Neuron (in vitro differentiated cells): ENCODE results near the gene ANAPC2.

Experiments
- H2AFZ ChIP-seq: one replicate; pipeline ENCODE4 v1.6.1; 2013; ENCODE audit warnings: low read depth, mild to moderate bottlenecking, inconsistent platforms, low read length, moderate library complexity
- H3K27me3 ChIP-seq: one replicate; pipeline ENCODE4 v1.6.1; 2013; ENCODE audit warnings: low read length; ENCODE audit not compliant: insufficient read depth
- H3K36me3 ChIP-seq: one replicate; pipeline ENCODE4 v1.6.1; 2013; ENCODE audit warnings: low read length; ENCODE audit not compliant: insufficient read depth
- H3K4me1 ChIP-seq: one replicate; pipeline ENCODE4 v1.6.1; 2013; ENCODE audit warnings: low read length; ENCODE audit not compliant: insufficient read depth
- H3K4me3 ChIP-seq: 2 replicates; pipeline ENCODE4 v1.5.1; 2013; ENCODE audit warnings: mild to moderate bottlenecking, low read length, moderate library complexity
- H3K9me3 ChIP-seq: one replicate; pipeline ENCODE4 v1.6.1; 2013; ENCODE audit warnings: low read length

ANAPC2 gene

GRCh38 chr9:137215196-137215986 lies 27.0 kb upstream of the ANAPC2 start:
- Histone ChIP-seq H3K27me3 (no peaks in the 10 kb centered on the region), H3K4me3 (no peak overlapping the region), H3K9me3 (no peaks in the 10 kb centered on the region), H3K36me3 (peaks cover 29% of the 10 kb centered on the region), H2AFZ (no peak overlapping the region), H3K4me1 (no peaks in the 10 kb centered on the region)

GRCh38 chr9:137214620-137215019 lies 26.3 kb upstream of the ANAPC2 start:
- H2AFZ ChIP-seq, result no peak overlapping the region
- H3K4me3 ChIP-seq, result no peak overlapping the region
- no peaks in the 10 kb centered on the region for H3K9me3 ChIP-seq
- no peaks in the 10 kb centered on the region for H3K27me3 ChIP-seq
- no peaks in the 10 kb centered on the region for H3K4me1 ChIP-seq
- peaks cover 34% of the 10 kb centered on the region for H3K36me3 ChIP-seq

- Histone ChIP-seq H3K36me3 (peaks cover 41% of the 10 kb centered on the region), H2AFZ (no peak overlapping the region), H3K9me3 (no peaks in the 10 kb centered on the region), H3K27me3 (no peaks in the 10 kb centered on the region), H3K4me3 (no peak overlapping the region), H3K4me1 (no peaks in the 10 kb centered on the region)
Observed at GRCh38 chr9:137213160-137214060, 25.1 kb upstream of the ANAPC2 start.

DNA sequence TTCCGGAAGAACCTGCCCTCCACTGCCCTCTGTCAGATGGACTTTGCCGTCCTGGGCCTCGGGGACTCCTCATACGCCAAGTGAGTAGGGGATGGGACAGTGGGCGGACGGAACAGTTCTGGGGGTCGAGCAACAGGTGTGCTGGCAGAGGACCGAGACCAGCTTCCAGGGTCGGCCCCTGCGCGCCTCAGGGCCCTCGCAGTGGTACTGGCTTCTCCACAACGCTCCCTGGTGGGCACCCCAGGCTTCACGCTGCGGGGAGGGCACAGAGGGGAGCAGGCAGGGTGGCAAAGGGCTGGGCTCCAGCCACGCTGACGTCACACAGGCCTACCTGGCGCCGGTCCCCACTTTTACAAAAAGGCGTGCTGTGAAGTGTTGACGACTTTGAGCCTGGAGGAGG lies 24.2 kb upstream of the ANAPC2 start:
- H3K4me3 ChIP-seq, result no peak overlapping the region
- peaks cover 41% of the 10 kb centered on the region for H3K36me3 ChIP-seq
- no peaks in the 10 kb centered on the region for H3K27me3 ChIP-seq
- no peaks in the 10 kb centered on the region for H3K4me1 ChIP-seq
- no peaks in the 10 kb centered on the region for H3K9me3 ChIP-seq
- no peak overlapping the region for H2AFZ ChIP-seq

DNA sequence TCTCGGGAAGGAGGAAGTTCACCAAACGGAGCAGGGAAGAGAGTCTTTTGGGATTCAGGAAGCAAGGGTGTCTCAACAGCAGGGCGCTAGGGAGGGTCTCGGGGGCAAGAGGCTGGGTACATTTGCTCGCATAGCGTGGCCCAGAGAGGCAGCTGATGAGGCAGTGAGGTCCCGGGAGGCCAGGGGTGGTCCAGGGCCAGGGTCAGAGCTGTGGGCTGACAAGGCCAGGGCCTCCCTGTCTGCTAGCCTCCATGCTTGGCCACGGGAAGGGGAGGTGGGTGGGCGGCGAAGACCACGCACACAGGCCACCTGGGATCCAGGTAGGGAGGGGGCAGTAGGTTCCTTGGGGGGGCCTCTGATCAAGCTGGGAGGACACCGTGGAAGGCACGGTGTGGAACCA lies 23.2 kb upstream of the ANAPC2 start:
- Histone ChIP-seq H2AFZ (no peak overlapping the region), H3K36me3 (peaks cover 37% of the 10 kb centered on the region), H3K27me3 (no peaks in the 10 kb centered on the region), H3K4me3 (no peak overlapping the region), H3K4me1 (peaks cover 5% of the 10 kb centered on the region), H3K9me3 (no peaks in the 10 kb centered on the region)

GRCh38 chr9:137206602-137207001 lies 18.2 kb upstream of the ANAPC2 start:
- H3K9me3 ChIP-seq, result no peaks in the 10 kb centered on the region
- peaks cover 32% of the 10 kb centered on the region for H3K4me1 ChIP-seq
- H3K4me3 ChIP-seq, result peak overlapping the region; percentile 76
- no peak overlapping the region for H2AFZ ChIP-seq
- no peaks in the 10 kb centered on the region for H3K27me3 ChIP-seq
- H3K36me3 ChIP-seq, result peaks cover 12% of the 10 kb centered on the region

DNA sequence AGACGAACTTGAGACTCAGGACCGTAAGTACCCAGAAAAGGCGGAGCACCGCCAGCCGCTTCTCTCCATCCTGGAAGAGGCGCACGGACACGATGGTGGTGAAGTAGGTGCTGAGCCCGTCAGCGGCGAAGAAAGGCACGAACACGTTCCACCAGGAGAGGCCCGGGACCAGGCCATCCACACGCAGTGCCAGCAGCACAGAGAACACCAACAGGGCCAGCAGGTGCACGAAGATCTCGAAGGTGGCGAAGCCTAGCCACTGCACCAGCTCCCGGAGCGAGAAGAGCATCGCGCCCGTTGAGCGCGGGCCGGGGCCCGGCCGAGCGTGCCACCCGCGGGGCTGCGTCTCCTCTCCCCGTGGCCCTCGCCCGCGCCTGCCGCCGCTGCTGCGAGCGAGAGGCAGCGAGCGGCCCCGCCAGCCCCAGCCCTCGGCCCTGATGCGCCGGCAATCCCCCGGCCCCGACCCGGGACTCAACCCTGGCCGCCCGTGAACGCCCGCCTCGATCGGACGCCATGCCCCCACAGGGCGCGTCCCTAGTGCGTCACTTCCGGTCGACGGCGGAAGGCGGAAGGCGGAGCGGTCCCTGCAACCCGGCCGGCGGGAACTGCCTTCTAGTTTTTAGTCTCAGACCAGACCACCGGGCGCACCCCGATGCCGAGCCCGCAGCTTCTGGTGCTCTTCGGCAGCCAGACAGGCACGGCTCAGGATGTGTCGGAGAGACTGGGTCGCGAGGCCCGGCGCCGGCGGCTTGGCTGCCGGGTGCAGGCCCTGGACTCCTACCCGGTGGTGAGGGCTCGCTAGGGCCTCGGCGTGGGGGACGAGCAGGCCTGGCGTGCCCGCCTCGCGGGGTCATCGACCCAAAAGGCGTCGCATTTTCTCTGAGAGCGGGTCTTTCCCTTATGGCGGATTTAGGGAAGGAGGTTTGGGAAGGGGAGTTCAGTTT lies 17.0 kb upstream of the ANAPC2 start, which contains the start of the genes NDOR1 and TMEM203:
TSS of gene NDOR1 (plus strand) at position 575 of the 944 bp plus-strand sequence. CDS start at position 653, 78 bp downstream.
TSS of gene TMEM203 (minus strand) at position 523 of the 944 bp plus-strand sequence. CDS start at position 289, 234 bp downstream.
- Histone ChIP-seq H3K36me3 (peaks cover 12% of the 10 kb centered on the region), H3K4me1 (peaks cover 39% of the 10 kb centered on the region), H2AFZ (peak within 1 kb of the TSS; percentile 49), H3K4me3 (peak within 1 kb of the TSS; percentile 76), H3K27me3 (no peaks in the 10 kb centered on the region), H3K9me3 (no peaks in the 10 kb centered on the region)

- no peaks in the 10 kb centered on the region for H3K27me3 ChIP-seq
- H3K4me3 ChIP-seq, result peak overlapping the region; percentile 76
- H3K36me3 ChIP-seq, result peaks cover 7% of the 10 kb centered on the region
- no peaks in the 10 kb centered on the region for H3K9me3 ChIP-seq
- H2AFZ ChIP-seq, result no peak overlapping the region
- H3K4me1 ChIP-seq, result peaks cover 39% of the 10 kb centered on the region
Observed at GRCh38 chr9:137204731-137205125, 16.4 kb upstream of the ANAPC2 start.

DNA sequence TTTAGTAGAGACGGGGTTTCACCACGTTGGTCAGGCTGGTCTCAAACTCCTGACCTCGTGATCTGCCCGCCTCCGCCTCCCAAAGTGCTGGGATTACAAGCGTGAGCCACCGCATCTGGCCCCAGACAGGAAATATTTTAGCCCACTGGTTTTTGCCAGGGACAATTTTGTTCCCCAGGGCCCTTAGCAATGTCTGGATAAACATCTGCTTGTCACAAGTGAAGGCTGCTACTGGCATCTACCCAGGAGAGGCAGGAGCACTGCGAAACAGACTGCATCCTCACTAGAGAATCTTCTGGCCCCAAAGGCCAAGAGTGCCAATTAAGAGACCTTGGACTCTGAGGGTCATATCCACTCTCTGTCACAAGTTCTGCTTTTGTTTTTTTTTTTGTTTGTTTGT lies 14.6 kb upstream of the ANAPC2 start:
- H3K4me1 ChIP-seq, result peaks cover 53% of the 10 kb centered on the region
- H2AFZ ChIP-seq, result no peak overlapping the region
- no peaks in the 10 kb centered on the region for H3K9me3 ChIP-seq
- H3K36me3 ChIP-seq, result no peaks in the 10 kb centered on the region
- no peak overlapping the region for H3K4me3 ChIP-seq
- no peaks in the 10 kb centered on the region for H3K27me3 ChIP-seq

- Histone ChIP-seq H3K4me3 (peak overlapping the region; percentile 84), H2AFZ (no peak overlapping the region), H3K36me3 (no peaks in the 10 kb centered on the region), H3K4me1 (peaks cover 47% of the 10 kb centered on the region), H3K27me3 (no peaks in the 10 kb centered on the region), H3K9me3 (no peaks in the 10 kb centered on the region)
Observed at GRCh38 chr9:137201205-137201868, 13.0 kb upstream of the ANAPC2 start.

DNA sequence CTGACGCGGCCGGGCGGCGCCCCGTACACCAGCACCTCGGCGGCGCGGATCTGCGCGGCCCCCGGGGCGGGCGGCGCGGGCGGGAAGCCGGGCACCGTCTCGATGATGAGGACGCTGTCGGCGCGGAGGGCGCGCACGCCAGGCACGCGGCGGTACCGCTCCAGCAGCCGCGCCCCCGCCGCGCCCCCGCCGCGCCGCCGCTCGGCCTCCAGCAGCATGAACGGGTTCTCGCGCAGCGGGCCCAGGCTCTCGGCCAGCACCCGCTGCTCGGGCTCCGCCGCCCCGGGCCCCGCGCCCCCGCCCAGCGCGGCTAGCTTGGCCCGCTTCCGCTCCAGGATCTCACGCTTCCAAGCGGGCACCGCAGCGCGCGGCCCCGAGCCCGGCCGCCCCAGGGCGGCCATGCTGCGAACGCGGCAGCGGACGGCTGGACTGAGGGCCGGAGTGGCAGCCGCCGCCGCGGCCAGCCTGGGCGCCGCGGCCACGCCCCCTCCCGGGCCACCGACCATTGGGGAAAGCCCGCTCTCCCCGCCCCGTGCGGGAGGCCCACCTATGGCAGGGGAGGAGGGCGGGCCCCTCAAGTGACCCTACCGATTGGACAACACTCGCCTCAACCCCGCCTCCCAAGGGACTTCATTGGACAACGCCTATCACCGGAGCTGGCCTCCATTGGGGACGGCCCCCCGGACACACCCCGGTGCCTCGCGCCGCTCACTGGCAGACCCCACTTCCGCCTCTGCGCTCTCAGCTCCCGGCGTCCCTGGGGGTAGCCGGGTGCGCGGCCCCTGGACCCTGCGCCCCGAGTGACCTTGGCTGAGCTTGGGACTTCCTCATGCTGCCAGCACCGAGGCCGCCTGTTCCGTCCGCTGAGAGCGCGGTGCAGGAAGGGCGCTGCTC lies 12.2 kb upstream of the ANAPC2 start, which contains the start of gene TPRN:
TSS of gene TPRN (minus strand) at position 431 of the 894 bp plus-strand sequence. CDS start at position 401, 30 bp downstream.
- no peaks in the 10 kb centered on the region for H3K9me3 ChIP-seq
- no peak within 1 kb of the TSS for H2AFZ ChIP-seq
- no peaks in the 10 kb centered on the region for H3K27me3 ChIP-seq
- H3K36me3 ChIP-seq, result no peaks in the 10 kb centered on the region
- H3K4me1 ChIP-seq, result peaks cover 41% of the 10 kb centered on the region
- peak within 1 kb of the TSS; percentile 84 for H3K4me3 ChIP-seq
